CD4-positive, alpha-beta T cell treated with Interleukin-10 for 1 hour (primary cell): ENCODE measurements around the gene IGF2R.
"Not testable (repeated sequence)": the region's sequence is repeated elsewhere in the genome, so short reads cannot be mapped to it uniquely, and the experiment has no call there.

ENCODE experiments used
- DNase-seq: peaks from one replicate; pipeline ENCODE4 v3.0.0-alpha.2; 2020

Gene IGF2R

DNA sequence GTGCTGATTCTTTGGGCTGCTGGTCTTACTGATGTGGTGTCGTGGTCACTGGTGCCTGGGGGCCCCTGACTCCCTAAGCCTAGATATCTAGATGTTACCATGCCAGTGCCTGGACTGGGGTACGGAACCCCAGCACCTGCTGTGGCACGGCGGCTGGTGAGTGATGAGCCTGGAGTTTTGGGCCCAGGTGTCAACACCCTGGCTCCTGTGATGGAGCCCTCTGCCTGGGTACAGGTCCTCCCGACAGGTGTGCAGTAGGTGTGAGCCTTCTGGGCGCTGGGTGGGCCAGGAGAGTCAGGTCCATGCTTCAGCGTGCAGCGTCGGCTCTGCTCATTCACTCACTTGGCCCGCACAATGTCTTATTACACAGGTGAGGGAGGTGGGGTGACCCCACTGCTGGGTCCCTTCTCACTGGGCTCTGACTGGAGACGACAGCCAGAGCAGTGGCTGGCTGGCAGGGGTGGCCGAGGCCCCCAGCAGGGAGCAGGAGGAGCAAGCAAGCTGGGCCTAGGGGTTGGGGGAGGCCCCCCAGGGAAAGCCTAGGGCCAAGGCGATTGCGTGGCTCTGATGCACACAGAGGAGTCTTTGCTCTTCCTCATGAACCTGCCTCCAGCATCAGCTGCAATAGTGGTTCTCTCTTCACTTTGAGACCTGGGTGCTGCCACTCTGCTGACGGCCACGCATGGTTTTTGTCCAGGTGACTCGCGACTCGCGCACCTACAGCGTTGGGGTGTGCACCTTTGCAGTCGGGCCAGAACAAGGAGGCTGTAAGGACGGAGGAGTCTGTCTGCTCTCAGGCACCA lies 110.2 kb downstream of the IGF2R start:
- no peak for DNase-seq

DNA sequence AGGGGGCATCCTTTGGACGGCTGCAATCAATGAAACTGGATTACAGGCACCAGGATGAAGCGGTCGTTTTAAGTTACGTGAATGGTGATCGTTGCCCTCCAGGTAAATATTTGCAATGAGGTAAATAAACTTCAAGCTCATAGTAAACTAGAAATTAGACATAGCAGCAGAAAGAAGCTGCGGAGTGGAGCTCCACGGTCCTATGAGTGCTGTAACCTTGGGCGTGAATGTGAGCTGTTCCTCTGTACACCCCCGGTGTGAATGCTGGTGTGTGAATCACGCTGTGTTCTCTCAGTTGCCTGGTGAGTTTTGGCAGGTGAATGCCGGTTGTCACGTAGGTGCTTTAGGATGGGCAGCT lies 110.8 kb downstream of the IGF2R start:
- no peak for DNase-seq

DNA sequence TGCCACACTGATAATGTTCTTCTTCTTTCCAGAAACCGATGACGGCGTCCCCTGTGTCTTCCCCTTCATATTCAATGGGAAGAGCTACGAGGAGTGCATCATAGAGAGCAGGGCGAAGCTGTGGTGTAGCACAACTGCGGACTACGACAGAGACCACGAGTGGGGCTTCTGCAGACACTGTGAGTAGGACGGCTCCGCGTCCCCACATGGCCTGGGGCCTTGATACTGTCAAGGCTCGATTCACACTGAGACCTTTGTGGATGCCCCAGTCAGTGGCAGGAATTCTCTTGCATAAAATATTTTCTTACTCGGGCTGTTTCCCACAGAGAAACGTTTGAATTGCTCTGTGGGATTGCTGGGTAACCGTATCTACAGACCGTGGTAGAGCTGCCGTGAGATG lies 111.2 kb downstream of the IGF2R start:
- no peak for DNase-seq

DNA sequence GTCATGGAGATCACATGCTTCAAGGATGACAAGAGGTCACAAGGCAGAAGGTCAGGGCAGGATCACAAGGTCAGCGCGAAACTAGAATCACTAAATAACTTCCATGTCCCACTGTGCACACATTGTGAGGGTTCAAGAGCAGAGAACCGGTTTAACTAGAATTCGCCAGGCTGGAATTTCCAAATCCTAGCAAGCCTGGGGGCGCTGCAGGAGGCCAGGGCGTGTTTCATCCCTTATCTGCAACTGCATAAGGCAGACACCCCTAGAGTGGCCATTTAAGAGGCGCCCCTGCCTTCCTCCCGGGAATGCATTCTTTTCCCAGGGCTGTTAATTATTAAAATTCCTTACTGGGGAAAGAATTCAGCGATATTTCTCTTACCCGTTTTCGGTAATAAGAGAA lies 112.5 kb downstream of the IGF2R start:
- no peak for DNase-seq

DNA sequence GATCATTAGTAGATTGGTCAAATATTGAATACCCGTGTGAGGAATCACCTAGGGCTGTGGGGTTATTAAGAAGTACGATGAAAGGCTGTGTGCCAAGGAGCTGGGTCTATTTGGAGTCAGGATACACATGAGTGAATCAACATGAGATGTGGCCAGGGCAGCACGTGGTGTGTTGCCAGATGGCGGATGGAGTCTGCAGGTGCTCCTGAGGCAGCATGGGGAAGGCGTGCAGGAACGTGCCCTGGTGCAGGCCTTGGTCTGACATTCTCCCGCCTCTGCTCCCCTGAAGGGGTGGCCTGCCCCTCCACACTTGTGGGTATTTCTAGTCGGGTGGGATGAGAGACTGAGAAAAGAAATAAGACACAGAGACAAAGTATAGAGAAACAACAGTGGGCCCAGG lies 113.7 kb downstream of the IGF2R start:
- DNase-seq, result no peak

DNA sequence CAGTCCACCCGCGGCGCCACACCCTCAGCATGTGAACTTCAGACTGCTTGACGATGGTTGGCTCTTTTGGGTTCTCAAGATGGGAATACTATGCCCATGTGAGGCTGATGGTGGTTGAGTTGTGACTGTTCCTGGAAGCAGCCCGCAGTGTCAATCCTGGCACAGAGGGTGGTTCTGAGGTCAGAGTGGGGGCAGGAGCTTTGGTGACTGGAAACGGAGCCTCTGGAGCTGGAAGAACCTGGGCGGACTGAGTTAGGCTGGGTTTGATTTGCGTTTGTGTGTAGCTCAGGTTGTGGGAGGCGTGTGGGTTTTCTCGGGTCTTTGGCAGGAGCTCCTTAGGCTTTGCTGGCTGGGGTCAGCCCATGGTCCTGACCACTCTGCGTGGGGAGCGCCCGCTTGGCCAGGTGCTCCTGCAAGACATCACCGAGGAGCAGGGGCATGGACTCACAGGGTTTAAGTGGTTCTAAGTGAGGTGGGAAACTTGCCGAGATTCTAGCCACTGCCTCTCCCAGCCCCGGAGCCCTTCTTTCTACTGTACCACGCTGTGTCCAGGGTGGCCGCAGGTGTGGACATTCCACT lies 115.4 kb downstream of the IGF2R start:
- DNase-seq, result no peak

DNA sequence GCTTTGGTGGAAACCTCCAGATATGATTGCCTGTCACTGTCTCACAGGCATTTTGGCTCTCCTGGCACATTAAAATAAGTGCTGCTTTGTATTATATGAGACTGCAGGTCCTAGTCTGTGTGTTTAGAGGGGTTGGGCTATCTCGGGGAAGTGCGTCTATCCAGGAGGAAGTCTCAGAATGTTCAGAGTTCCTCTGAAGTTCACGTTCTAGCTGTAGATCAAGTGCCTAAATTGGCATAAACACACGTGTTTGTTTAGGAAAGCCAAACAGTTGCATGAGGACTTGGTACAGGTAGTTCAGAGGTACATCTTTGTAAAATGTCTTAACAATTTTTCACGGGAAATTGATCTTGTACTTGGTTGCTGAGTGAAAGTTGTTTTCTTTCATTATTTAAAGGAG lies 116.3 kb downstream of the IGF2R start:
- DNase-seq, result no peak

DNA sequence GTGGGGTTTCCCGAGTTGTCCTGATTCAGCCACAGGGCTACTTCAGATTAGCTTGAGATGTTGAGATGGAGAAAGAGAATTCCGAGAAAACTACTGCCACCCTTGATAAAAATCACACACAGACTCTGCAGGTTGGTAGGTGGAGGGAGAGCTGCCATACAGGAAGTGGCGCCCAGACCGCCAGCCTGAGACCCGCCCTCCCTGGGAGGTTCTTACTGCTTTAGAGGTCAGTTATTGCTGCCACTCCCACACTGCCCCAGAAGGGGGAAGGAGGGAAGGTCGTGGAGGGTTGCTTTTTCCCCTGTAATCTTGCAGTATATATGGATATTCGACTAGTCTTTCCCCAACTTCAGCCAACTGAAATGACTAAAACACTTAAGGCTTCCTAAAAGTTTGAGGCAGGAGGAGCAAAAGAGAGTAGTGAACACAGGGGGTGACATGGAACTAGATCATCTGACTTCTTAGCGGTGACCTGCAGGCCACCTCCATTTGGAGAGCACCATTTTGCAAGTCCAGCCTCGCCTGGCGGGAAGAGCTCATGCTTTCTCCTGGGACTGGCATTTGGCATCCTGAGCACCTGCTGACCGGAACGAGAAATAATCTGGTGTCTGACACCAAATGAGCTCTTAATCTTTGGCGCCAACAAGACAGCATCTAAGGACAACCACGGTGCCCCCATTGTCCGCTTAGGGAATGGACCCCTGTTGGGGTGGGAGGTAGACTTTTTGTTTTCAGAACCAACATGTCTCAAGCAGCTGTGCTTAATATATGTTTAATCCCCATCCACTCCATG lies 117.0 kb downstream of the IGF2R start:
- no peak for DNase-seq

DNA sequence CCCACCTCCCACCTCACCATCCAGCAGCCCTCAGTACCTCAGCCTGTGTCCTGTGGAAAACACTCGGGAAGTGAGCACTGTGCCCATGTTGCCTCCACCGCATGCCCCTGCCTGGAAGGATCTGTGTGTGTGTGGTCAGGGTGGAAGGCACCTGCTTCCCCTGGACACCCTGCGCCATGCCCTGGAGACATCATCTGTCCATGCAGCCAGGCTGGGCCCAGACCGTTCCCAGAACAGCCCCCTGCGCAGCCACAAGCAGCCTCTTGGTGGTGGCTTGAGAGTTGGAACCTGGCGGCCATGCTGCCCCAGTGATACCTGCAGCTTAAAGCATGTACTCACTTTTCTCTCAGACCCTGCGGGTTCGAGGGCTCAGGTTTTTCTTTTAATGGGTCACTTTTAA lies 117.9 kb downstream of the IGF2R start:
- no peak for DNase-seq

DNA sequence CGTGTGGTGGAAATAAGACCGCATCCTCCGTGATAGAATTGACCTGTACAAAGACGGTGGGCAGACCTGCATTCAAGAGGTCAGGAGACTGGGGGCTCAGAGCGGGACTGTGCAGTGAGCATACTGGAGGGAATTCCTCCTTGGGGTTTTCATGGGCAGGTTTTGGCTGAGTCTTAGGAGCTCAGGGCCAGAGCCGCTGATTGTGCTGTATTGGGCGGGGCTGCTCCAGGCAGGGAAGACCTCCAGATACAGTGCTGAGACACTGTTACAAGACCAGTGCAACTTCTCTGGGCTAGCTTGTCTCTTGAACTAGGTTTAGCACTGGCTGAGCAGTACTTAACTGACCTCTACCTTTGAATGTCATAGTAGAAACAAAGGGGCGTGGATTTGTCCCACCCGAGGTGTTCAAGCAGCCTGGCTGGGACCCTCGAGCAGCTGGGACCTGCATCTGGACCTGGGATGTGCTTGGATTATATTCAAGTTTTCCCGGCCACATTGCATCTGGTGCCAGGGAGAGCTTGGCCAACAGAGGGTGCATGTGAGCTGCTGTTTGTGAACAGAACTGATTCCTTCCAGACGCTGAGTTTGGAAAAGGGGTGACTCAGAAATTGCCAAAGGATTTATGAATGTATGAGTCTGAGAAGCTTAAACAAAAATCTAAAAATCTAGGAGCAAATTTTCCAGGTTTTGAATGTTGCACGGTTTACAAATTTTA lies 119.3 kb downstream of the IGF2R start:
- DNase-seq, result no peak

DNA sequence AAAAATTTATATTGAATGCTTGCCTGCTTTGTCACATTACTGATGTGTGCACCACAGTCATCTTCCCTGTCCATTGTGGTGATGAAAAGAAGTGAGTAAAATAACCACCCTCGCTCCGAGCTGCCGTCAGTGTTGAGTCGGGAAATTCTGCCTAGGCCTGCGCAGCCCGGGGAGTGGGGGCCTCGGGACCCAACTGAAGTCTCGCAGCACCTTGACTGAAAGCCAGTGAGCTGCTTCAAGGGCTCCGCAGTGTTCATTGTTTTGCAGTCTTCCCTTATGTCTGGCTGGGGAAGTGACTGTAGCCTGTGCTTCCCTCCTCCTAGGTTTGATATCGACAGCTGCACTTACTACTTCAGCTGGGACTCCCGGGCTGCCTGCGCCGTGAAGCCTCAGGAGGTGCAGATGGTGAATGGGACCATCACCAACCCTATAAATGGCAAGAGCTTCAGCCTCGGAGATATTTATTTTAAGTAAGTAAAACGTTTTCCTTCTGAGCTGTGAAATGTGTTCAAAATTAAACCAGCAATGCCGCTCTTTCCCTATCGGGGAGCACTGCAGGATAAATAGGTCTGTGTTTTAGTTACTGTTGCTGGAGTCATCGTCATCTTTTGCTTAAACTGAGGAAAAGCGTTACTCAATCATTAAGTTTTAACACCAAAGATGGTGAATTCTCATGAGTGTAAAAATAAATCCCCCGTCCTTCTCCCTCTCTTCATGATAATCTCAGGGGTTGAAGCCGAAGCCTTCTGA lies 120.1 kb downstream of the IGF2R start:
- no peak for DNase-seq

DNA sequence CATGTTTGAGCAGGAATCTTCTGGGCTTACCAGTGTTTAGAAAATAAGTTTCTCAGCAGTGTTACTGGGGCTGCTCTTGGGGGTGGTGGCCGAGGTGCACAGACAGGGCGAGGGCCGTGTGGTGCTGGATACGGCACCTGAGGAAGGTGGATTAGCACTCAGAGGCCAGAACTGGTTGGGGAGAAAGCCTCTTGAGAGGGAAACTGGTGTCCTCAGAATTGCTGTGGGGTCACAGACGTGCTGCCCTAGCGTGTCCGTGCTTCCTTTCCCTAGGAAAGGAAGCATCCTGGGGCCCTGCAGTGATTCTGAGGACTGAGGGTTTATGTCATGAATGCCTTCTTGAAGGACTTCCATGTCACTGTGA lies 120.6 kb downstream of the IGF2R start:
- no peak for DNase-seq

DNA sequence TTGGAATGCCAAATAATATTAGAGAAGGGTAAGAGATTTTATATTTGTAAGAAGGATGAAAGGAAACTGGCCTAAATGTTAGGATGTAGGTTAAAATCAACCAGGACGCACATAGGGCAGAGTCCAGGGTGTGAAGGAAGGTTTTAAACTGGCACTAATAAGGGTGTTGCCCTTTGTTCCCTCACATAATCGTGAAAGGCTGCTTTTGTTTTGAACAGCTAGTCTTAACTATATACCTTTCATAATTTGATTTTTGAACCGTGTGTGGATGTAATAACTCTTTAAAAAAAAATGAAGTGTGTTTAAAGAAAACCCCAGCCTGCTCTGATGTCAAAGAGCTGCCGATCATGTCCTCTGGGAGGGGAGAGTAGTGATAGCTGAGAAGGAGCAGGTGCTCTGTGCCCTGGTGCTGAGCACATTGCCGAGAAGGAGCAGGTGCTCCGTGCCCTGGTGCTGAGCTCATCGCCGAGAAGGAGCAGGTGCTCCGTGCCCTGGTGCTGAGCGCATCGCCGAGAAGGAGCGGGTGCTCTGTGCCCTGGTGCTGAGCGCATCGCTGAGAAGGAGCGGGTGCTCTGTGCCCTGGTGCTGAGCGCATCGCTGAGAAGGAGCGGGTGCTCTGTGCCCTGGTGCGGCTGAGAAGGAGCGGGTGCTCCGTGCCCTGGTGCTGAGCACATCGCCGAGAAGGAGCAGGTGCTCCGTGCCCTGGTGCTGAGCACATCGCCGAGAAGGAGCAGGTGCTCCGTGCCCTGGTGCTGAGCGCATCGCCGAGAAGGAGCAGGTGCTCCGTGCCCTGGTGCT lies 121.8 kb downstream of the IGF2R start:
- not testable (repeated sequence) for DNase-seq

DNA sequence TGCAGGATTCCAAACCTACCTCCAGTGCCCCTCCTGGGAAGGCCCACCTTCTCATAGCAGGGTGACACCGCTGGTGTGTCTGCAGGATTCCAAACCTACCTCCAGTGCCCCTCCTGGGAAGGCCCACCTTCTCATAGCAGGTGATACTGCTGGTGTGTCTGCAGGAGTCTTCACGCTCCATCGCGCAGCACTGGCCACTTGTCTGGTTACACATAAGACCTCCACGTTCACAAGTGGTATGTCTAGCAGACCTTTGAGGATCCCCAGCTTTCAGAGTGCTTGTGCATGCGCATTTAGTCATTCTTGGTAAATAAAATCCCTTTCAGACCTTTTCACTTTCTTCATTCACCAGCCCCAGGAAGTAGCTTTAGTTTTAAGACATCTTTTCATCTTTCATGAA lies 123.3 kb downstream of the IGF2R start:
- DNase-seq, result not testable (repeated sequence)

DNA sequence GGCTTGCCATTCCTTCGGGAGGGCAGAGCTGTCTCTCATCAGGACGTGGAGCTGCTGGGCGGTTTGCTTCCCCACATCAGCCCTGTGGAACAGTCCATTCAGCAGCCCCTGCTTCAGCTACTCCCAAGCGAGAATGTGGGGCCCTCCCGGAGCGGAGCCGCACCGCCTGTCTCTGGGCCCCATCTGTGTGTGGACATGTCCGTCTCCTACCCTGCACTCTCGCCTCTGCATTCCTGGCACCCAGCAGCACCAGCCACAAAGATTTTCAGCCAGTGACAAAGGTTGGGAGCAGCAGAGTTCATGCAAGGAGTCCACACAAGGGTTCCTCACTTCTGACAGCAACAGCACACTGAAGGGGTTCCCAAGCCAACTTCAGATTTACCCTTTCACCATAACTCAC lies 123.7 kb downstream of the IGF2R start:
- DNase-seq, result no peak

DNA sequence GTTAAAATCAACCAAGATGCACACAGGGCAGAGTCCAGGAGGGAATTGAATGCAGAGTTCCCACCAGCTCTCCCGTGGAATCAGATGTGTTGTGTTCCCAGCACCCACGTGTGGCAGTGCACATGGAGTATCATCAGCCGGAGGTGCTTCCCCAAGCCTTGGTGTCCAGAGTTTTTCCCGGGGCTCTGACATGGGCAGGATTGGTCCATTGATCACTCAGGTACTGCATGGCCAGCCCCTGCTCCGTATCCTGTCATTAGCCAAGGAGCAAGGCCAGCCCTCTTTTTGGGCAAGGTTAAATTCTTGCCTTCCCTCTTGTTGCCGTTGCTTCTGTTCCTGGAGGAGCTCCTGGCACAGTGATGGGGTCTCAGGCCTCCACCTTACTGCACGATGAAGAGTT lies 124.2 kb downstream of the IGF2R start:
- DNase-seq, result no peak

DNA sequence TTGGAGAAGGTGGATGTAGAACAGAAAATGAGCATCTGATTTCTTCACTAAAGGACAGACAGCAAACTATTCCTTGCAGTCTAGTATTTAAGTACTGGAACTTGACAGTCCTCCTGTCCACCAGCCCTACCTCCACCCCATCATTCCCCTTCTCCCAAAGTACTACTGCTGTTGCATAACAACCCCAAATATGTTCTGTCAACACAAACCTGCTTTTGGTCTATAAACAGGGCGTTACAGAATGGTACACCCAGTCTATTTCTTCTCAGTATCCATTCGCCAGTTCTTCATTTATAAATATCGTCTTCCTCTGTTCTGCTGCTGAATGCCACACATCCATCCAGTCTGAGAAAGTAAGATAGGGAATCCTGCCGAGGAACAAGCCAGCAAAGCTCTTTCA lies 125.1 kb downstream of the IGF2R start:
- DNase-seq, result no peak

DNA sequence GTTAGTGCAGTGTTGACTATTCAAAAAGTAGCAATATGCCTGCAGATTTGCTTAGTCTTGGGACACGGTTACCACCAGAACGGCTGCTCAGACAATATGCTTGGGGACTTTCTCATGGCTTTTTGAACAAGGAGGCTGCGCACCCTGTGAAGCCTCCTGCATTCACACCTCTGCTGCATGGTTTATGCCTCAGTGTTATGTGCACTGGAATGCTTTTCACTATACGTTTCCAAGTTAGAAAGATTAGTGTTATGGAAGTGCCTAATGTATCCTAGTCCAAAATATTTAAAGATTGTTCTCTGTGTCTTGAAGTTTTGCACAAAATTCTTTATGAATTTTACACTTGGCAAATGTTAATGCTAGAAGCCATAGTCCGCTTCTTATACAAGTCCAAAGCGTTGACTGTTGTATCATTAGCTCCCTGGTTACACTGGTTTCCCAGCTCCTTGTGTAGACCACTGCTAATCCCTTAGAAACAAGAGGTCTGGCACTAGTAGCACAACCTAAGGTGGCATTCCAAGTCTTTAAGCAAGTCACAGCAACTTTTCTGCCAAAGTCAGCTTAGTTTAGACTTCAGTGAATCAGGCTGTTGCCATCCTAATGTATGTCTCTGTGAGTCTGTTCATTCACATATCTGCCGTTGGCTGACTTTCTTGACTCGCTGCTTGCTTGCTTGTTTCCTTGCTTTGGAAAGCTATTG lies 126.4 kb downstream of the IGF2R start:
- no peak for DNase-seq

DNA sequence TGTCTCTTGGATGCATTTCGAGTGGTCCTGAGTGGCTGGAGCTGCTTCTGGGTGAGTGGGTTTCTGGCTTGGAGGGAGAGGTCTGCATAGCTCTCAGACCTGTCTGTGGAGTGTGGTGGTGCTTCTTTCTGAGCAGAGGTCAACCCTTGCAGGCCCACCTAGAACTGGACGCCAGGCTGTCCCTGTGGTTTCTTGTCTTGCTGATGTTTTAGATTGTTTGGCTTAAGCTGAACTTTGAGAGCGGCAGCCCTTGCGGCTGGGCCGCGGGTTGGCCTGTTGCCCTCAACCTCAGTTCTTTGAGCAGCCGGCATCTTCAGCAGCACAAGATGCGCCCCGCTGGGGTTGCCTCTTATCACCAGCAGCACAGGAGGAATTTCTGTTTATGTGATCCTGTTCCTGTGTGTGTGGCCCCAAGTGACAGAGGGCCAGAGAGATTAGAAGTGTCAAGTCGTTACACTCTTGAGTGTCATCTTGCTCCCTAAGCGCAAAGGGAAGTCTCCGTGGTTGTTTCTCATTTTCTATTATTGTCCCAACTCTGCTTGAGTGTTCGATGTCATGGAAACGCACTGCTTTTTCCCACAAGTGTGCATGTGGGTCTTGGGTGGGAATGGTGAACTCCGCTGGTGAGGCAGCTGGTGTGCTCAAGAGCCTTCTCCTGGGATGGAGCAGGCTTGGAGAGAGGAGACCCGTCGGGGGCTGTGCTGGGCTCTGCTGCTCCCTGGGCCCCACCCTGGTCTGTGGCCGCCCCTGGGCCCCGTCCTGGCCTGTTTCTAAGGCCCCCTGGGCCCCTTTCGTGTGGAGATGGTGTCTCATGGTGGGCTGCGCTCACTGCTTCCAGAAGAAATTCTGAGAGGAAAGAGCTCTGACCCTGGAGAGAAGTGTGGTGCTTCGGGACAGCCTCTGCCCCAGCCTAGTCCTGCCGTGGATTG lies 132.7 kb downstream of the IGF2R start:
- no peak for DNase-seq

DNA sequence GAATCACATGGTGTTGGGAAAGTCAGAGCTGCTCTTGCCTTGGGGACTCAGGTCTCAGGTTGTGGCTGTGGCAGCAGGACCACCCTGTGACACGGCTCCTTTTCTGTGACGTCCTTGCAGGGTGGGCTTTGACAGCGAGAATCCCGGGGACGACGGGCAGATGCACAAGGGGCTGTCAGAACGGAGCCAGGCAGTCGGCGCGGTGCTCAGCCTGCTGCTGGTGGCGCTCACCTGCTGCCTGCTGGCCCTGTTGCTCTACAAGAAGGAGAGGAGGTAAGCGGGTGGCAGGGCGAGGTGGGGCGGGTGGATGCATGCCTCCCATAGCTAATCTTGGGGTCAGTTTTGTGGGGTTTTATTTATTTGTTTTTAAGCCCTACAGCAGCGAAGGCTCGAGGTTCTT lies 133.5 kb downstream of the IGF2R start:
- DNase-seq, result no peak
